ENCODE results near the gene ZNF662. TPM values are rescaled to one million over a fixed set of nuclear protein-coding genes. Genes with fewer than 3 reads are reported as not detected.

ZNF662 gene
- total and polyA plus RNA-seq, 9 of the 15 experiments (the other 6 are each of a cell fraction or from before 2014, with no cell fraction given), result 0.07 to 0.55 (median 0.27) TPM

DNA sequence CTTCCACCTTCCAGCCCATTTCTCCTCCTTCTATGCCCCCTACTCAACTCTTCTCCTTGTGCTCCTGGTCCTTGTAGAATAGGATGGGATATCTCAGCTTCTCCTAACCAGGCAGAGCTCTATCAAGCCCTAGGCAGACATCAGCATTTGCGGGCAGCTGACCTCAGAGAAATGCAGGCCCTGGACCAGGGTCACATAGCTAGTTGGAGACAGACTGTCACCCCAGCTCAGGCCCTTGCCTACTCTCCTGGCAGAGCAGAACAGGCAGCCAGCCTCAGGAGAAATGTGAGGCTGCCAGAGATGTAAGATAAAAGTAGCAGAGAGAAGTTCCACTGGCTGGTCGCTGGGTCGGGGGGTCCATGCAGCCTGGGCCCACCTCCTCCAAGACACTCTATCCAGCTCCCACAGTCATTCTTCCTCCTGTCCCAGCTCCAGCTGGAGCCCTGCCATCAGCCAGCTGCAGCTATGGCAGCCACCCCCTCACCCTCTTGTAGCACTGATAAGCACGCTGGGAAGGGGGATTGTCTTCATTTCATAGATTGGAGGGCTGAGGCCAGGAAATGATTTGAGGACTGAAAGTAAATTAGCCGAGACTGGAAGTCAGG is 34.2 kb upstream of the ZNF662 start (continued):
- TF ChIP-seq CEBPG (CRISPR knock-in tag; IDR thresholded peaks at IDR 0.05) (no peak), CEBPG (tag; conservative IDR thresholded peaks at IDR 0.05 in 1 of 2, IDR thresholded peaks at IDR 0.05 in 1 of 2) (no peak), TFAM (CRISPR knock-in tag; conservative IDR thresholded peaks at IDR 0.05) (no peak), GABPB1 (CRISPR knock-in tag; IDR thresholded peaks at IDR 0.05) (no peak), NCOA2 (IDR thresholded peaks at IDR 0.05; ENCODE audit: partially characterized antibody in 2 of 2) (no peak), ZNF354B (CRISPR knock-in tag; IDR thresholded peaks at IDR 0.05) (no peak), DPF2 (IDR thresholded peaks at IDR 0.05) (no peak), CBFA2T3 (IDR thresholded peaks at IDR 0.05) (peak; percentile 80), ZFX (CRISPR knock-in tag; IDR thresholded peaks at IDR 0.05) (no peak), SUPT5H (IDR thresholded peaks at IDR 0.05) (no peak), ZNF175 (CRISPR knock-in tag; IDR thresholded peaks at IDR 0.05; ENCODE audit: low read depth) (no peak), FOXA3 (CRISPR knock-in tag; conservative IDR thresholded peaks at IDR 0.05 in 1 of 2, IDR thresholded peaks at IDR 0.05 in 1 of 2) (no peak)
- TF ChIP-seq, protein P1, sequence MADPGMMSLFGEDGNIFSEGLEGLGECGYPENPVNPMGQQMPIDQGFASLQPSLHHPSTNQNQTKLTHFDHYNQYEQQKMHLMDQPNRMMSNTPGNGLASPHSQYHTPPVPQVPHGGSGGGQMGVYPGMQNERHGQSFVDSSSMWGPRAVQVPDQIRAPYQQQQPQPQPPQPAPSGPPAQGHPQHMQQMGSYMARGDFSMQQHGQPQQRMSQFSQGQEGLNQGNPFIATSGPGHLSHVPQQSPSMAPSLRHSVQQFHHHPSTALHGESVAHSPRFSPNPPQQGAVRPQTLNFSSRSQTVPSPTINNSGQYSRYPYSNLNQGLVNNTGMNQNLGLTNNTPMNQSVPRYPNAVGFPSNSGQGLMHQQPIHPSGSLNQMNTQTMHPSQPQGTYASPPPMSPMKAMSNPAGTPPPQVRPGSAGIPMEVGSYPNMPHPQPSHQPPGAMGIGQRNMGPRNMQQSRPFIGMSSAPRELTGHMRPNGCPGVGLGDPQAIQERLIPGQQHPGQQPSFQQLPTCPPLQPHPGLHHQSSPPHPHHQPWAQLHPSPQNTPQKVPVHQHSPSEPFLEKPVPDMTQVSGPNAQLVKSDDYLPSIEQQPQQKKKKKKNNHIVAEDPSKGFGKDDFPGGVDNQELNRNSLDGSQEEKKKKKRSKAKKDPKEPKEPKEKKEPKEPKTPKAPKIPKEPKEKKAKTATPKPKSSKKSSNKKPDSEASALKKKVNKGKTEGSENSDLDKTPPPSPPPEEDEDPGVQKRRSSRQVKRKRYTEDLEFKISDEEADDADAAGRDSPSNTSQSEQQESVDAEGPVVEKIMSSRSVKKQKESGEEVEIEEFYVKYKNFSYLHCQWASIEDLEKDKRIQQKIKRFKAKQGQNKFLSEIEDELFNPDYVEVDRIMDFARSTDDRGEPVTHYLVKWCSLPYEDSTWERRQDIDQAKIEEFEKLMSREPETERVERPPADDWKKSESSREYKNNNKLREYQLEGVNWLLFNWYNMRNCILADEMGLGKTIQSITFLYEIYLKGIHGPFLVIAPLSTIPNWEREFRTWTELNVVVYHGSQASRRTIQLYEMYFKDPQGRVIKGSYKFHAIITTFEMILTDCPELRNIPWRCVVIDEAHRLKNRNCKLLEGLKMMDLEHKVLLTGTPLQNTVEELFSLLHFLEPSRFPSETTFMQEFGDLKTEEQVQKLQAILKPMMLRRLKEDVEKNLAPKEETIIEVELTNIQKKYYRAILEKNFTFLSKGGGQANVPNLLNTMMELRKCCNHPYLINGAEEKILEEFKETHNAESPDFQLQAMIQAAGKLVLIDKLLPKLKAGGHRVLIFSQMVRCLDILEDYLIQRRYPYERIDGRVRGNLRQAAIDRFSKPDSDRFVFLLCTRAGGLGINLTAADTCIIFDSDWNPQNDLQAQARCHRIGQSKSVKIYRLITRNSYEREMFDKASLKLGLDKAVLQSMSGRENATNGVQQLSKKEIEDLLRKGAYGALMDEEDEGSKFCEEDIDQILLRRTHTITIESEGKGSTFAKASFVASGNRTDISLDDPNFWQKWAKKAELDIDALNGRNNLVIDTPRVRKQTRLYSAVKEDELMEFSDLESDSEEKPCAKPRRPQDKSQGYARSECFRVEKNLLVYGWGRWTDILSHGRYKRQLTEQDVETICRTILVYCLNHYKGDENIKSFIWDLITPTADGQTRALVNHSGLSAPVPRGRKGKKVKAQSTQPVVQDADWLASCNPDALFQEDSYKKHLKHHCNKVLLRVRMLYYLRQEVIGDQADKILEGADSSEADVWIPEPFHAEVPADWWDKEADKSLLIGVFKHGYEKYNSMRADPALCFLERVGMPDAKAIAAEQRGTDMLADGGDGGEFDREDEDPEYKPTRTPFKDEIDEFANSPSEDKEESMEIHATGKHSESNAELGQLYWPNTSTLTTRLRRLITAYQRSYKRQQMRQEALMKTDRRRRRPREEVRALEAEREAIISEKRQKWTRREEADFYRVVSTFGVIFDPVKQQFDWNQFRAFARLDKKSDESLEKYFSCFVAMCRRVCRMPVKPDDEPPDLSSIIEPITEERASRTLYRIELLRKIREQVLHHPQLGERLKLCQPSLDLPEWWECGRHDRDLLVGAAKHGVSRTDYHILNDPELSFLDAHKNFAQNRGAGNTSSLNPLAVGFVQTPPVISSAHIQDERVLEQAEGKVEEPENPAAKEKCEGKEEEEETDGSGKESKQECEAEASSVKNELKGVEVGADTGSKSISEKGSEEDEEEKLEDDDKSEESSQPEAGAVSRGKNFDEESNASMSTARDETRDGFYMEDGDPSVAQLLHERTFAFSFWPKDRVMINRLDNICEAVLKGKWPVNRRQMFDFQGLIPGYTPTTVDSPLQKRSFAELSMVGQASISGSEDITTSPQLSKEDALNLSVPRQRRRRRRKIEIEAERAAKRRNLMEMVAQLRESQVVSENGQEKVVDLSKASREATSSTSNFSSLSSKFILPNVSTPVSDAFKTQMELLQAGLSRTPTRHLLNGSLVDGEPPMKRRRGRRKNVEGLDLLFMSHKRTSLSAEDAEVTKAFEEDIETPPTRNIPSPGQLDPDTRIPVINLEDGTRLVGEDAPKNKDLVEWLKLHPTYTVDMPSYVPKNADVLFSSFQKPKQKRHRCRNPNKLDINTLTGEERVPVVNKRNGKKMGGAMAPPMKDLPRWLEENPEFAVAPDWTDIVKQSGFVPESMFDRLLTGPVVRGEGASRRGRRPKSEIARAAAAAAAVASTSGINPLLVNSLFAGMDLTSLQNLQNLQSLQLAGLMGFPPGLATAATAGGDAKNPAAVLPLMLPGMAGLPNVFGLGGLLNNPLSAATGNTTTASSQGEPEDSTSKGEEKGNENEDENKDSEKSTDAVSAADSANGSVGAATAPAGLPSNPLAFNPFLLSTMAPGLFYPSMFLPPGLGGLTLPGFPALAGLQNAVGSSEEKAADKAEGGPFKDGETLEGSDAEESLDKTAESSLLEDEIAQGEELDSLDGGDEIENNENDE (IDR thresholded peaks at IDR 0.05; ENCODE audit: low read depth, low read length), result no peak
- TF ChIP-seq, protein P2, sequence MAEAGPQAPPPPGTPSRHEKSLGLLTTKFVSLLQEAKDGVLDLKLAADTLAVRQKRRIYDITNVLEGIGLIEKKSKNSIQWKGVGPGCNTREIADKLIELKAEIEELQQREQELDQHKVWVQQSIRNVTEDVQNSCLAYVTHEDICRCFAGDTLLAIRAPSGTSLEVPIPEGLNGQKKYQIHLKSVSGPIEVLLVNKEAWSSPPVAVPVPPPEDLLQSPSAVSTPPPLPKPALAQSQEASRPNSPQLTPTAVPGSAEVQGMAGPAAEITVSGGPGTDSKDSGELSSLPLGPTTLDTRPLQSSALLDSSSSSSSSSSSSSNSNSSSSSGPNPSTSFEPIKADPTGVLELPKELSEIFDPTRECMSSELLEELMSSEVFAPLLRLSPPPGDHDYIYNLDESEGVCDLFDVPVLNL (CRISPR knock-in tag; IDR thresholded peaks at IDR 0.05; ENCODE audit: low read depth), result no peak

Data from K562 (cell line).